ENCODE data around the gene MYH7.

DNA sequence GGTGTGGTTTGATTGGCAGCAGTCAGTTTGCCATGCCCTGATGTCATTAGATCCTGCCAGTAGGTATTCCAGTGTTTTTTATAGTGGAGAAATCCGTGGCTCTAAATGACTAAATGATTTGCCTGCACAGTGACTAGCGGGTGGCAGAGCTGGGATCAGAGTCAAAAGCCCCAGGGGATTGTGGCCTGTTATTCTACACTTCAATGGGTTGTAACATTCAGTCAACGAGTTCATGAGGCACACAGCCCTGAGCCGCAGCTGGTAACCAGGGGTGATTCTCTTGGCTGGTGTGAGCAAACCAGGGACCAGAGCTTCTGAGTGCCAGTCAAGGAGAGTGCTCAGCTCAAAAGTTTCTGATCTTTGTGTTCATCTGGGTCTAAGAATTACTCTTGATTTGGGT is 29.2 kb downstream of the MYH7 start:
- TF ChIP-seq, protein P1, sequence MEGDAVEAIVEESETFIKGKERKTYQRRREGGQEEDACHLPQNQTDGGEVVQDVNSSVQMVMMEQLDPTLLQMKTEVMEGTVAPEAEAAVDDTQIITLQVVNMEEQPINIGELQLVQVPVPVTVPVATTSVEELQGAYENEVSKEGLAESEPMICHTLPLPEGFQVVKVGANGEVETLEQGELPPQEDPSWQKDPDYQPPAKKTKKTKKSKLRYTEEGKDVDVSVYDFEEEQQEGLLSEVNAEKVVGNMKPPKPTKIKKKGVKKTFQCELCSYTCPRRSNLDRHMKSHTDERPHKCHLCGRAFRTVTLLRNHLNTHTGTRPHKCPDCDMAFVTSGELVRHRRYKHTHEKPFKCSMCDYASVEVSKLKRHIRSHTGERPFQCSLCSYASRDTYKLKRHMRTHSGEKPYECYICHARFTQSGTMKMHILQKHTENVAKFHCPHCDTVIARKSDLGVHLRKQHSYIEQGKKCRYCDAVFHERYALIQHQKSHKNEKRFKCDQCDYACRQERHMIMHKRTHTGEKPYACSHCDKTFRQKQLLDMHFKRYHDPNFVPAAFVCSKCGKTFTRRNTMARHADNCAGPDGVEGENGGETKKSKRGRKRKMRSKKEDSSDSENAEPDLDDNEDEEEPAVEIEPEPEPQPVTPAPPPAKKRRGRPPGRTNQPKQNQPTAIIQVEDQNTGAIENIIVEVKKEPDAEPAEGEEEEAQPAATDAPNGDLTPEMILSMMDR (IDR thresholded peaks at IDR 0.05) = no peak
- TF ChIP-seq POLR2AphosphoS5 (IDR thresholded peaks at IDR 0.05) (no peak), EP300 (IDR thresholded peaks at IDR 0.05) (no peak)
